Mesendoderm (in vitro differentiated cells): ENCODE measurements around the gene CASP10.
A peak's percentile ranks its signal among the peaks of the same experiment; 100 is the strongest.

Experiments
- DNase-seq: peaks from one replicate; pipeline ENCODE4 v3.0.0; 2013
- H2AK5ac ChIP-seq: 2 replicates; pipeline ENCODE4 v1.6.1; 2013; ENCODE audit warnings: low read length, inconsistent platforms
- H2BK120ac ChIP-seq: 2 replicates; pipeline ENCODE4 v1.6.1; 2013; ENCODE audit warnings: low read depth, mild to moderate bottlenecking, low read length, moderate library complexity, mixed read lengths
- H2BK15ac ChIP-seq: replicated peaks from 2 replicates; pipeline ENCODE4 v1.6.1; 2013; ENCODE audit warnings: low read depth, mild to moderate bottlenecking, moderate library complexity
- H2BK5ac ChIP-seq: 2 replicates; pipeline ENCODE4 v1.6.1; 2013; ENCODE audit warnings: low read length, inconsistent platforms
- H3K18ac ChIP-seq: 2 replicates; pipeline ENCODE4 v1.6.1; 2013; ENCODE audit warnings: mild to moderate bottlenecking, low read length, mixed read lengths
- H3K23ac ChIP-seq: one replicate; pipeline ENCODE4 v1.6.1; 2013; ENCODE audit warnings: low read length
- H3K27ac ChIP-seq: 2 replicates; pipeline ENCODE4 v1.5.1; 2013; ENCODE audit warnings: low read depth, mild to moderate bottlenecking, inconsistent platforms, low read length, moderate library complexity
- H3K27me3 ChIP-seq: 2 replicates; pipeline ENCODE4 v1.6.1; 2013; ENCODE audit warnings: low read length, control low read depth, mild to moderate bottlenecking, inconsistent platforms; ENCODE audit not compliant: insufficient read depth, poor library complexity
- H3K36me3 ChIP-seq: 2 replicates; pipeline ENCODE4 v1.6.1; 2013; ENCODE audit warnings: low read length, inconsistent platforms; ENCODE audit not compliant: control insufficient read depth, insufficient read depth
- H3K4ac ChIP-seq: one replicate; pipeline ENCODE4 v1.6.1; 2013; ENCODE audit warnings: low read depth, mild to moderate bottlenecking, low read length, moderate library complexity
- H3K4me1 ChIP-seq: 2 replicates; pipeline ENCODE4 v1.6.1; 2013; ENCODE audit warnings: low read depth, low read length, inconsistent platforms; ENCODE audit not compliant: control insufficient read depth
- H3K4me2 ChIP-seq: 2 replicates; pipeline ENCODE4 v1.6.1; 2013; ENCODE audit warnings: low read length
- H3K4me3 ChIP-seq: 2 replicates; pipeline ENCODE4 v1.5.1; 2013; ENCODE audit warnings: mild to moderate bottlenecking, low read length
- H3K56ac ChIP-seq: one replicate; pipeline ENCODE4 v1.6.1; 2013; ENCODE audit warnings: low read length
- H3K79me1 ChIP-seq: 2 replicates; pipeline ENCODE4 v1.6.1; 2013; ENCODE audit warnings: low read length, inconsistent platforms
- H3K79me2 ChIP-seq: 2 replicates; pipeline ENCODE4 v1.6.1; 2013; ENCODE audit warnings: mild to moderate bottlenecking, low read length; ENCODE audit not compliant: control insufficient read depth, insufficient read depth
- H3K9ac ChIP-seq: 2 replicates; pipeline ENCODE4 v1.6.1; 2013; ENCODE audit warnings: low read length, inconsistent platforms
- H4K5ac ChIP-seq: one replicate; pipeline ENCODE4 v1.6.1; 2013; ENCODE audit warnings: low read length
- H4K8ac ChIP-seq: one replicate; pipeline ENCODE4 v1.6.1; 2013; ENCODE audit warnings: low read depth, mild to moderate bottlenecking, control low read depth, low read length, moderate library complexity
- WGBS: extraction: QIAGEN DNeasy Blood & Tissue Kit; methylation state at CpG from one replicate; pipeline ENCODE4 v1.1.7; 2013; ENCODE audit warnings: low lambda C conversion rate, missing lambda C conversion rate; ENCODE audit not compliant: insufficient coverage; ENCODE audit errors: extremely low coverage; 5-methylcytosine and 5-hydroxymethylcytosine counted together

CASP10 gene

GRCh38 chr2:201244829-201245228, 61.9 kb downstream of the CASP10 start:
- Histone ChIP-seq H2BK5ac (no peak overlapping the region), H4K8ac (no peak overlapping the region), H3K27ac (no peak overlapping the region), H3K36me3 (no peaks in the 10 kb centered on the region), H3K18ac (no peak overlapping the region), H3K4me2 (no peak overlapping the region), H3K27me3 (no peaks in the 10 kb centered on the region), H4K5ac (no peak overlapping the region), H3K9ac (no peak overlapping the region), H3K79me1 (no peaks in the 10 kb centered on the region), H3K23ac (no peak overlapping the region), H3K56ac (no peak overlapping the region), H2BK15ac (no peak overlapping the region), H2AK5ac (no peak overlapping the region), H3K79me2 (no peaks in the 10 kb centered on the region), H3K4me3 (no peak overlapping the region), H3K4me1 (no peaks in the 10 kb centered on the region), H3K4ac (no peak overlapping the region), H2BK120ac (no peak overlapping the region)
- no CpG with 5 or more reads among the region's 5 CpGs for WGBS
- no peak for DNase-seq

GRCh38 chr2:201246280-201246679, 63.3 kb downstream of the CASP10 start:
- Histone ChIP-seq H3K4me2 (no peak overlapping the region), H3K9ac (no peak overlapping the region), H3K56ac (no peak overlapping the region), H3K79me2 (no peaks in the 10 kb centered on the region), H3K36me3 (no peaks in the 10 kb centered on the region), H4K8ac (no peak overlapping the region), H2BK15ac (no peak overlapping the region), H3K27ac (no peak overlapping the region), H2AK5ac (no peak overlapping the region), H3K23ac (no peak overlapping the region), H2BK120ac (no peak overlapping the region), H3K4ac (no peak overlapping the region), H3K27me3 (no peaks in the 10 kb centered on the region), H3K18ac (no peak overlapping the region), H4K5ac (no peak overlapping the region), H3K4me1 (no peaks in the 10 kb centered on the region), H3K79me1 (no peaks in the 10 kb centered on the region), H2BK5ac (no peak overlapping the region), H3K4me3 (no peak overlapping the region)
- no CpG with 5 or more reads among the region's 4 CpGs for WGBS
- no peak for DNase-seq

- no peak for DNase-seq
- Histone ChIP-seq H3K23ac (no peak overlapping the region), H3K79me2 (no peaks in the 10 kb centered on the region), H3K27ac (no peak overlapping the region), H3K4me2 (no peak overlapping the region), H3K36me3 (no peaks in the 10 kb centered on the region), H3K18ac (no peak overlapping the region), H2AK5ac (no peak overlapping the region), H2BK5ac (no peak overlapping the region), H3K79me1 (no peaks in the 10 kb centered on the region), H3K27me3 (no peaks in the 10 kb centered on the region), H2BK15ac (no peak overlapping the region), H3K4me1 (no peaks in the 10 kb centered on the region), H3K4ac (no peak overlapping the region), H4K5ac (no peak overlapping the region), H2BK120ac (no peak overlapping the region), H3K56ac (no peak overlapping the region), H3K4me3 (no peak overlapping the region), H4K8ac (no peak overlapping the region), H3K9ac (no peak overlapping the region)
- WGBS = no CpG with 5 or more reads among the region's 6 CpGs
Measured at GRCh38 chr2:201248288-201248844, 65.4 kb downstream of the CASP10 start.

GRCh38 chr2:201249889-201250288, 66.9 kb downstream of the CASP10 start:
- H4K8ac ChIP-seq = no peak overlapping the region
- H3K27me3 ChIP-seq = no peaks in the 10 kb centered on the region
- H3K4me2 ChIP-seq = no peak overlapping the region
- H2BK5ac ChIP-seq = no peak overlapping the region
- no peak overlapping the region for H3K4ac ChIP-seq
- H2BK120ac ChIP-seq = no peak overlapping the region
- H3K18ac ChIP-seq = no peak overlapping the region
- no peak overlapping the region for H4K5ac ChIP-seq
- H3K36me3 ChIP-seq = no peaks in the 10 kb centered on the region
- WGBS = no CpG with 5 or more reads among the region's 2 CpGs
- no peak overlapping the region for H2AK5ac ChIP-seq
- no peak overlapping the region for H3K23ac ChIP-seq
- H2BK15ac ChIP-seq = no peak overlapping the region
- no peak overlapping the region for H3K4me3 ChIP-seq
- no peaks in the 10 kb centered on the region for H3K79me2 ChIP-seq
- peaks cover 4% of the 10 kb centered on the region for H3K4me1 ChIP-seq
- H3K56ac ChIP-seq = no peak overlapping the region
- no peak overlapping the region for H3K9ac ChIP-seq
- no peak overlapping the region for H3K27ac ChIP-seq
- H3K79me1 ChIP-seq = no peaks in the 10 kb centered on the region
- DNase-seq = no peak

GRCh38 chr2:201250741-201251140, 67.8 kb downstream of the CASP10 start:
- H3K23ac ChIP-seq = no peak overlapping the region
- no peak overlapping the region for H2BK120ac ChIP-seq
- no peak overlapping the region for H2AK5ac ChIP-seq
- H3K18ac ChIP-seq = no peak overlapping the region
- no CpG with 5 or more reads among the region's 4 CpGs for WGBS
- H3K36me3 ChIP-seq = no peaks in the 10 kb centered on the region
- no peak overlapping the region for H3K4me3 ChIP-seq
- H3K79me1 ChIP-seq = no peaks in the 10 kb centered on the region
- no peak overlapping the region for H3K27ac ChIP-seq
- H3K27me3 ChIP-seq = no peaks in the 10 kb centered on the region
- H4K8ac ChIP-seq = no peak overlapping the region
- H3K4me2 ChIP-seq = no peak overlapping the region
- DNase-seq = no peak
- no peak overlapping the region for H4K5ac ChIP-seq
- H3K4me1 ChIP-seq = peaks cover 4% of the 10 kb centered on the region
- no peak overlapping the region for H2BK15ac ChIP-seq
- H3K9ac ChIP-seq = no peak overlapping the region
- no peak overlapping the region for H2BK5ac ChIP-seq
- no peak overlapping the region for H3K4ac ChIP-seq
- no peak overlapping the region for H3K56ac ChIP-seq
- H3K79me2 ChIP-seq = no peaks in the 10 kb centered on the region

- H3K56ac ChIP-seq = peak overlapping the region; percentile 45
- H2BK5ac ChIP-seq = peak overlapping the region; percentile 22
- H3K4ac ChIP-seq = no peak overlapping the region
- no peak overlapping the region for H3K4me2 ChIP-seq
- no peak overlapping the region for H4K8ac ChIP-seq
- H3K79me2 ChIP-seq = no peaks in the 10 kb centered on the region
- H2BK15ac ChIP-seq = no peak overlapping the region
- H3K27me3 ChIP-seq = no peaks in the 10 kb centered on the region
- peak overlapping the region; percentile 6 for H3K9ac ChIP-seq
- H3K36me3 ChIP-seq = no peaks in the 10 kb centered on the region
- H3K4me1 ChIP-seq = peaks cover 13% of the 10 kb centered on the region
- no peak overlapping the region for H3K4me3 ChIP-seq
- no peak overlapping the region for H2BK120ac ChIP-seq
- no peak overlapping the region for H3K18ac ChIP-seq
- no peak overlapping the region for H3K27ac ChIP-seq
- peak; percentile 93 for DNase-seq
- H2AK5ac ChIP-seq = no peak overlapping the region
- H3K23ac ChIP-seq = no peak overlapping the region
- whole genome bisulfite sequencing = no CpG with 5 or more reads among the region's 5 CpGs
- H3K79me1 ChIP-seq = no peaks in the 10 kb centered on the region
- no peak overlapping the region for H4K5ac ChIP-seq
Measured at GRCh38 chr2:201254081-201254730, 71.3 kb downstream of the CASP10 start.
